ACHN (cell line): ENCODE data around the gene CCP110.

Source experiments
- DNase-seq: peaks from one replicate; pipeline ENCODE4 v3.0.0-alpha.2; 2015
- in situ Hi-C: cut with HindIII; loops from 2 replicates; pipeline ENCODE4 v1.10.0; 2017; ENCODE audit warnings: low sequenced_read_pairs, low pct_ligation_motif_present, low pct_unique_long_range_greater_than_20kb

The CCP110 gene

DNA sequence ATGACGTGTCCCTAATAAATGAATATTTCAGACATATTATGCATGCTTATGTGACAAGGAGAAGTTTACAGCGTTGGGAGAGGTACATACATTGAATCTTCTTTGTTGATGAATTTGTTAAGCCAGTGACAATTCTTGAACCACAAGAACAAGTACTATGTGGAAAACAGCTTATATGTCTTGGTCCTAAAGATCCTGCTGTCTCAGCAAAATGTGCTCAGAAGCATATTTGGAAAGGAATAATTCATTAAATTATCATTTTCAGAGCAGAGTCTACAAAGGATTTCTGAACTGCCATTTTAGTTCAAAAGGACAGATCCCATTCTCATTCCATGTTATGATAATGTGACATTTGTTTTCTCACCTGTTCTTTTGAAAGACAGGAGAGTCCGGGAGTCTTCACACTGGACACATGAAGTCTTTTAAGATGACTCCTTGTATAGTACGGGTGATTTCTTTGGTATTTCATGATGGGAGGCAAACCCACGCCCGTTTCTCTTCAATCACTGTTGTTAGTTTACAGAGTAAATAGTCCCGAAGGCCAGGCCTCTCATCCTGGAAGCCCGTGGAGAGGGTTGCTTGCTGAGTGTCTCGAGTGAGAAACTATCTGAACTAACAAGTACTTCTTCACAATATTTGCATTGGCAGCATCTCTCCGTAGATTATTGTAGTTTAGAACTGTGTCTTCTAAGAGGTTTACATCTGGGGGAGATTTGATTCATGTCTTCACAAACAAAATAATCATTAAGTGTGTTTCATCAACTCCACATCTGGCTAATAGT is 58.5 kb downstream of the CCP110 start:
- in situ Hi-C loops, result no loop called here
- DNase-seq, result no peak

DNA sequence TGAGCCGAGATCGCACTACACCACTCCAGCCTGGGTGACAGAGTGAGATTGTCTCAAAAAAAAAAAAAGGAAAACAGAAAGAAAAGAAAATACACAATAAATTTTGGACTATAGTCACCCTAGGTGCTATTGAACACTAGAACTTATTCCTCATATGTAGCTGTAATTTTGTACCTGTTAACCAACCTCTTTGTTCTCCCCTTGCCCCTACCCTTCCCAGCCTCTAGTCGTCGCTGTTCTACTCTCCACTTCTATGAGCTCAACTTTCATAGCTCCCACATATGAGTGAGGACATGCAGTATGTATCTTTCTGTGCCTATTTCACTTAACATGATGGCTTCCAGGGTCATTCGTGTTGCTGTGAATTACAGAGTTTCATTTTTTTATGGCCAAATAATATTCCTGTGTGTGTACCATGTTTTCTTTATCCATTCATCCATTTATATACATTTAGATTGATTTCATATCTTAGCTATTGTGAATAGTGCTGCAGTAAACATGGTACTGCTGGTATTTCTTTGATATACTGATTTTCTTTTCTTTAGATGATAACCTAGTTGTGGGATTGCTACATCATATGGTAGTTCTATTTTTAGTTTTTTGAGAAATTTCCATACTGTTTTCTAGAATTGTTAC is 60.0 kb downstream of the CCP110 start:
- peak; percentile 66 for DNase-seq
- in situ Hi-C loops, result no loop called here

DNA sequence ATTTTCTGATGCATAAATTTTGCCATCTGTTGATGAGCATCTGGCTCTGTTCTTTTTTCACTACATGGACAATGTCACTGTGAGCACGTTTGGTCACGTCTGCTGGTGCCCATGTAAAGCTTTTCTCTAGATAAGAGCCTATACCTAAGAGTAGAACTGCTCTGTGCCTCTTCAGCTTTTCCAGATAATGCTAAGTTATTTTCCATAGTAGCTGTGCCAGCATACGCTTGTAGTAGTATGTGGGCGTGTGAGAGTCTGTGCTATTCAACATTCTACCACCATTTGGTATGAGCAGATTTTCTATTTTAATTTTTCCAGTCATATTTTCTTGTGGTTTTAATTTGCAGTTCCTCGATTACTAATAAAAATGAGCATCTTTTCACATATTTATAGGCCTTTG is 64.9 kb downstream of the CCP110 start:
- no peak for DNase-seq
- in situ Hi-C loops, result no loop called here

DNA sequence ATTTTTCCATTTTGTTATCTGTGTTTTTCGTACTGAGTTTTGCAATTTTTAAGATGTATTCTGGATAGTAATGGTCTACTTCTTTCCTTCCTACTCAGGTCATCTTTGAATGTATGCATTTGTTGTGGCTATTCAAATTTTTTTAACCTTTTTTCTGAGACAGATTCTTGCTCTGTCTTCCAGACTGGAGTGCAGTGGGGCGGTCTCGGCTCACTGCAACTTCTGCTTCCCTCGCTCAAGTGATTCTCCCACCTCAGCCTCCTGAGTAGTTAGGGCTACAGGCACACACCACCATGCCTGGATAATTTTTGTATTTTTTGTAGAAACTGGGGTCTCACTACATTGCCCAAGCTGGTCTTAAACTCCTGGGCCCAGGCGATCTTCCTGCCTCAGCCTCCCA is 65.4 kb downstream of the CCP110 start:
- no peak for DNase-seq
- in situ Hi-C loops, result no loop called here

DNA sequence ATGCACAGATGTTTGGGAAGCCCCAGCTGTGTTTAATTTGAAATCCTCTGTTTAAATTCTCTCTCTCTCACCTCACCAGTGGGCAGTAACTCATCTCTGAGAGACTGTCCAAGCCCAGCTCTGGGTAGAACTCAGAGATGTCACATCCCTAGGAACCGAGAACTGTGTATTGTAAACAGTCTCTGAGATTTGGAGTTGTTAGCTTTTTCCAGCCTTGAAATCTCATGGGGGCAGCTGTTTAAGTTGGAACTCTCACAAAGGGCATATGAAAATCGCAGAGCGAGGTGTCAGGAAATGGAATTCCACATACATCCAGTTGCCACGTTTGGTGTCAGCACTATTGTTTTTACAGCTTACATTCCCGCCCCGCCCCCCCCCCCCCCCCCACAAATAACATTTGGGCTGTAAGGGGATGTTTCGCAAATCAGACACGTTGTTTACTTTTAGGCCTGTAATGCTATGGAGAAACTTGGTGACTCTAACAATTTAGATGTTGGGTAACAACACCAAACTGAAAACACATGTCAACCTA is 66.1 kb downstream of the CCP110 start:
- in situ Hi-C loops, result no loop called here
- DNase-seq, result no peak

DNA sequence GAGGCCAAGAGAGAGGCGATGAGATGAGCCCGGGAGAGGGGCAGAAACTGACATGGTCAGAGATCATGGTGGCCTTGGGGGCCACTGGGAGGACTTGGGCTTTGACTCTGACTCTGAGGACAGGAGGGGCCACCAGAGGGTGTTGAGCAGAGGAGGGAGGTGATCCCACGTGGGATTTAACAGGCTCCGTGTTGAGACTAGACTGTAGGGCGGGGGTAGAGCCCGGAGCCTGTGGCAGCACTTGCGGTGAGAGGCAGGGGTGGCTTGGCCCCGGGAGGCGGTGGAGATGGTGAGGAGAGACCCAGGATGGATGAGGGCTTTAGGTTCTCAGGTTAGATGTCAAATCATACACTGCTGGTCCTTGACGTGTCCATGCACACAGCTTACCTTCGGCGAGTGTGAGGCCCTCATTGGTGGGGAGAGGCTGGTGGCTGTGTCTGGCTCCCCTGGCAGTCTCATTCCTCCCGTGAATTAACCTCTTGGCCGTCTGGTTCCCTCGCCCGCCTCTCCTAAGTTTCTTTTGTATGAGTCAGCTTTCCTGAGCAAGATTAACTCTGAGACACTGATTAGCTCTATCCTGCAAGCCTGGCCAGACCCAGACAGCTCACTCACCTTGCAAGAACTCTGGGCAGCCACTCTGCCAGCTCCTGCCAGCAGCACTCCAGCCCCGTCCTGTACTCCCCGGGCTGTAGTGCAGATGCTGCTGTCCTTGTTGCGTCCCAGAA is 71.5 kb downstream of the CCP110 start:
- no peak for DNase-seq
- in situ Hi-C loops, result no loop called here

DNA sequence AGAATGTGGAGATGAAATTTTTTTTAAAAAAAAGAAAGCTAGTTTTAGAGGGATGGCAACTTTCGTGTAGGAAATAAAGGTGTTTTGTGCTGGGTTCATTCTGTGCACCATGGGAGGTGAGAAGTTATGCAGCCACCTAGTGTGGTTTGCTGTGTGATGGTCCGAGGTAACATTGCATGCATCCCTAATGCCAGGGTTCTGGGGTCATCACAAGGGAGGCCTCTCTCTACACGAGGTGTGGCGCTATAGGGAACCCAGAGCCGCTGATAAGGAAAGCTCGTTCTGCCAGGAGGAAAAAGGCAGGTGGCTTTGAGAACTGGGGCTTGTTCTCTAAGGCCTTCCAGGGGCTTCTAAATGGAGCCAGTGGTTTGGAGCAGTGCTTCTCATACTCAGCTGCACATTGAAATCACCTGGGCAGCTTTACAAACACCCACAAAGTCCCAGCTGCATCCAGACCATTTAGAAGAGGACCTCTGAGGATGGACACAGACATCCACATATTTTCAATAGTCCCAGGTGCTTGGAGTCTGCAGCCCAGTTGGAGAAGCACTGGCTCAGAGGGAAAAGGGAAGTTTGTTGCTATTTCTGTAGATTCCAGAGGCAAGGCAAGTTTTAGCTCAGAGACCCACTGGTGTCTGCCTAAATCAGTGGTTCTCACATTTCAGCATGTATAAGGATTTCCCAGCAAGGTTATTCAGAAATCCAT is 75.2 kb downstream of the CCP110 start:
- in situ Hi-C loops, result no loop called here
- DNase-seq, result no peak

DNA sequence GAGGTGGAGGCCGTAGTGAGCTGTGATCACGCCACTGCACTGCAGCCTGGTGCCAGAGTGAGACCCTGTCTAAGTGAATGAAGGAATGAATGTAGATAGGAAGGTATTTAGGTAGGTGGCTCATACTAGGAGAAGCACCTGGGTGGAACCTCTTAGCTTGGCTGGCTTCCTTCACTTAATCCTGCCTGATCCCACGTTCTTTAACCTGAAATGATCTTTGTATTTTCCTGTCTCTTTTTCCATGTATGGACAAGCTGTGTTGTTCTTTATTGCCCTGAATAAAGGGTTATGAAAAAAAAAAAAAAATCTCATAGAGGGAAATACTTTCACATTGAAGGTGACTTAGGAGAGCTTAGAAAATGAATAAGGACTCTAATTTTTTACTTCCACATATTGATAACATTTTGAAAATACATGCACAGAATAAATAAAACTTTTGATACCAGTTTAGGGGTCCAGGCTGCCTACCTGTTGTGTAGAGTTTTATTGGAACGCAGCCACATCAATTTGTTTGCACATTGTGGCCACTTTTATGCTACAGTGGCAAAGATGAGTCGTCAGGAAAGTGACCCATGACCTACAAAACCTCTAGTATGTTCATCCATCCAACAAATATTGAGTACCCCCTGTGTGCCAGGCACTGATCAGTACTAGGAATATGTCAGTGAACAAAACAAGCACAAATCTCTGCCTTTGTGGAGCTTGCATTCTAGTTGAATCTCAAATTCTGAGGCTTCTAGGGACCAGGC is 76.4 kb downstream of the CCP110 start:
- in situ Hi-C loops, result loop anchor here (25.0 kb wide), 1 partner anchor 287 kb away; the partner anchor contains the start of gene GPRC5B
- DNase-seq, result no peak

DNA sequence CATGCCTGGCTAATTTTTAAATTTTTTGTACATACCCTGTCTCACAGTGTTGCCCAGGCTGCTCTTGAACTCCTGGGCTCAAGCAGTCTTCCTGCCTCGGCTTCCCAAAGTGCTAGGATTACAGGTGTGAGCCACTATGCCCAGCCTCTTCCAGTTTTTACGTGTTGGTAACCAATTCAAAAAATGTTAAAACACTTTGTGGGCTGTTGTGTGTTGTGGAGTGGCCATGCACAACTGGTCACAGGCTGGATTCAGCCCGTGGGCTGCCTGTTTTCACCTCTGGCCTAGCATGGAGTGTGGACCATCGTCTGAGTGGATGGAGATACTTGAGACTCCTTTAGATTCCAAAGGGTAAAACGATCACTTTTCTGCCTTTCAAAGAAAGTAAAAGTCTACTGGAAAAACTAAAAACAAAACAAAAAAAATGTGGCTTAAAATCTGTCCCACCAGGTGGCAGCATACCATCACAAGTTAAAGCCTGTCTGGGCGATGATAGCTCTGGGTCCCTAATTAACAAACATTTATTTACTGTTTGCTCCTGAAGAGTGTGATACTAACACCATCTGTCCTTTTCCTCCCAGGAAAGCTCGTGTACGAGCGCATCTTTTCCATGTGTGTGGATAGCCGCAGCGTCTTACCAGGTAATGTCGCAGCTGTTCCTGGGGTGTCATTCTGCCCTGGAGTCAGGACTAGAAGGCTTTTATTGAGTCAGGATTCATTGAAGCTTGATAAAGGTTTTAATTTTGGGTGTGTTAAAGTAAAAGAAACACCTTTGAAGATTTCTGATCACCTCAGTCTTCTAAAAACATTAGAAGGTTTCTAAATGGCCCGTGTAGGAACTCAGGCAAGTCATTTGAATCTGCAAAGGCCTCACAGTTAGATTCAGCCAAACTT is 77.6 kb downstream of the CCP110 start:
- in situ Hi-C loops, result loop anchor here (25.0 kb wide), 1 partner anchor 286 kb away; the partner anchor contains the start of gene GPRC5B
- DNase-seq, result peak; percentile 57
